Epithelial cell of esophagus (primary cell): Measurements from ENCODE around the gene POU2F1.

Source experiments
- DNase-seq: peaks from one replicate; pipeline ENCODE4 v3.0.0; 2010; ENCODE audit warnings: low read depth
- H3K4me3 ChIP-seq: 2 replicates; pipeline ENCODE4 v1.5.1; 2011; ENCODE audit warnings: mild to moderate bottlenecking, low read length, control low read depth
- CTCF ChIP-seq: IDR thresholded peaks from 2 replicates; pipeline ENCODE4 v1.5.1; 2011; ENCODE audit warnings: low read depth, mild to moderate bottlenecking, low read length, control low read depth, inconsistent platforms; ENCODE audit not compliant: insufficient read depth; ENCODE audit errors: missing control alignments

Gene POU2F1

GRCh38 chr1:167288390-167289074 lies 67.8 kb downstream of the POU2F1 start:
- no peak for DNase-seq
- H3K4me3 ChIP-seq: no peak overlapping the region
- no peak for TF ChIP-seq CTCF

DNA sequence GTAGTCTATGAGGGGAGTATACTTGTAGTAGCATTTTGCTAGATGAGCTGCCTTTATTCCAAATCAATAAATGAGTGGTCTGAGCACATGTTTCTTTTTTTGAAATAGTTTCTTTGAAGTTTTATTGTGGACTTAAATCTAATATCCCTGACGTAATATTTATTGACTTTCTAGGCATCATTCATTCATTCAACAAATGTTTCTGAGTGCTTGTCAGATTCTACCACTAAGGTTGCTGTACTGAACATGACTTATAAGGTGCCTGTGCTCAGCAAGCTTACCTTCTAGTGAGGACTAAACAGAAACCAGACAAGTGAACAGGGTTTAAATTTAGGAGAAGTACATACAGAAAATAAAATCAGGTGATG lies 68.4 kb downstream of the POU2F1 start:
- no peak overlapping the region for H3K4me3 ChIP-seq
- TF ChIP-seq CTCF: no peak
- DNase-seq: no peak

DNA sequence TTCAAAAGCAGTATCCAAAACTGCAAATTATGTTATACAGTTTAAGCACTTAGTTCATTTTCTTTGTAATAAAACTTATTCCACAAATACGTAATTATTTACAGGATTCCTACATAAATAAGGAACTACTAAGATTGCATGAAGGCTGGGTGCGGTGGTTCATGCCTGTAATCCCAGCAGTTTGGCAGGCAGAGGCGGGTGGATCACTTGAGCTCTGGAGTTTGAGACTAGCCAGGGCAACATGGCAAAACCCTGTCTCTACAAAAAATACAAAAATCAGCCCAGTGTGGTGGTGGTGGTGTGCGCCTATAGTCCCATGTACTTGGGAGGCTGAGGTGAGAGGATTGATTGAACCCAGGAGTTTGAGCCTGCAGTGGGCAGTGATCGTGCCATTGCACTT lies 69.3 kb downstream of the POU2F1 start:
- no peak overlapping the region for H3K4me3 ChIP-seq
- no peak for TF ChIP-seq CTCF
- no peak for DNase-seq

- no peak for DNase-seq
- TF ChIP-seq CTCF: no peak
- no peak overlapping the region for H3K4me3 ChIP-seq
These were observed 71.0 kb downstream of the POU2F1 start for GRCh38 chr1:167291539-167292185.

GRCh38 chr1:167292216-167292615 lies 71.5 kb downstream of the POU2F1 start:
- DNase-seq: no peak
- H3K4me3 ChIP-seq: no peak overlapping the region
- TF ChIP-seq CTCF: no peak

DNA sequence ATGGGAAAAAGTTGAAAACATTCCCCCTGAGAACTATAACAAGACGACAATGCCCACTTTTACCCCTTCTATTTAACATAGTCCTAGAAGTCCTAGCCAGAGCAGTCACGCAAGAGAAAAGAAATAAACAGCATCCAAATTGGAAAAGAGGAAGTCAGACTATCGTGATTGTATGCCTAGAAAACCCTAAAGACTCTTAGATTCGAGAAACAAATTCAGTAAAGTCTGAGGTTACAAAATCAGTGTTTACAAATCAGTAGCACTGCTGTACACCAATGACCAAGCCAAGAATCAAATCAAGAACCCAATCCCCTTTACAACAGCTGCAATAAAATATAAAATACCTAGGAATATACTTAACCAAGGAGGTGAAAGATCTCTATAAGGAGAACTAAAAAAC lies 72.4 kb downstream of the POU2F1 start:
- TF ChIP-seq CTCF: no peak
- DNase-seq: no peak
- H3K4me3 ChIP-seq: no peak overlapping the region

DNA sequence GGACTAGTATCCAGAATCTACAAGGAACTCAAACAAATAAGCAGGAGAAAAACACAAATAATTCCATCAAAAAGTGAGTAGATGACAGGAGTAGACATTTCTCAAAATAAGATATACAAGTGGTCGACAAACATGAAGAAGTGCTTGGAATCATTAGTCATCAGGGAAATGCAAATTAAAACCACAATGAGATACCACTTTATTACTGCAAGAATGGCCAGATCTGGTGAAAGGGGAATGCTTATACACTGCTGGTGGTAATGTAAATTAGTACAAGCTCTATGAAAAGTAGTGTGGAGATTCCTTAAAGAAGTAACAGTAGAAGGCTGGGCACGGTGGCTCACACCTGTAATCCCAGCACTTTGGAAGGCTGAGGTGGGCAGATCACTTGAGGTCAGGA lies 73.8 kb downstream of the POU2F1 start:
- no peak overlapping the region for H3K4me3 ChIP-seq
- TF ChIP-seq CTCF: no peak
- no peak for DNase-seq
